ENCODE measurements around the gene NTRK3. TPM values are rescaled to one million over a fixed set of nuclear protein-coding genes. Genes with fewer than 3 reads are reported as not detected.

NTRK3 gene
- total RNA-seq, 1 experiment from 2014 or later = not detected

DNA sequence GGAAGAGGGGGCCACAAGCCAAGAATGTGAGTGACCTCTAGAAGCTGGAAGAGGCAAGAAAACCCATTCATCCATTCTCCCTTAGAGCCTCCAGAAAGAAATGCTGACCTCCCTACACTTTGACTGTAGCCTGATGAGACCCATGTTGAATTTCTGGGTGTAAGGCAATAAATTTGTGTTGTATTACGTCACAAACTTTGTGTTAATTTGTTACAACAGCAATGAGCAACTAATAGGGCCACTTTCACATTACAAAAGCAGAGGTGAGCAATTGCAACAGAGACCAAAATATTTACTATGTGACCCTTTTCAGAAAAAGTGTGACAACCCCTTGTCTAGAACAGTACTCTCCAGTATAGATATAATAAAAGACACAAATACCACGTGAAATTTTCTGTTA is 101.2 kb downstream of the NTRK3 start:
- Mint-ChIP-seq H3K36me3 (ENCODE audit: insufficient read depth, unreplicated experiment) (no peaks in the 10 kb centered on the region), H3K27ac (ENCODE audit: unreplicated experiment) (no peak overlapping the region), H3K27me3 (ENCODE audit: unreplicated experiment) (peaks cover 13% of the 10 kb centered on the region), H3K4me3 (ENCODE audit: low read depth, unreplicated experiment) (no peak overlapping the region), H3K9me3 (ENCODE audit: low read depth, unreplicated experiment) (peaks cover 3% of the 10 kb centered on the region), H3K4me1 (ENCODE audit: low read depth, unreplicated experiment) (no peaks in the 10 kb centered on the region)
- no peak for DNase-seq
- CTCF ChIA-PET = no interaction called here
- TF ChIP-seq, protein P1, sequence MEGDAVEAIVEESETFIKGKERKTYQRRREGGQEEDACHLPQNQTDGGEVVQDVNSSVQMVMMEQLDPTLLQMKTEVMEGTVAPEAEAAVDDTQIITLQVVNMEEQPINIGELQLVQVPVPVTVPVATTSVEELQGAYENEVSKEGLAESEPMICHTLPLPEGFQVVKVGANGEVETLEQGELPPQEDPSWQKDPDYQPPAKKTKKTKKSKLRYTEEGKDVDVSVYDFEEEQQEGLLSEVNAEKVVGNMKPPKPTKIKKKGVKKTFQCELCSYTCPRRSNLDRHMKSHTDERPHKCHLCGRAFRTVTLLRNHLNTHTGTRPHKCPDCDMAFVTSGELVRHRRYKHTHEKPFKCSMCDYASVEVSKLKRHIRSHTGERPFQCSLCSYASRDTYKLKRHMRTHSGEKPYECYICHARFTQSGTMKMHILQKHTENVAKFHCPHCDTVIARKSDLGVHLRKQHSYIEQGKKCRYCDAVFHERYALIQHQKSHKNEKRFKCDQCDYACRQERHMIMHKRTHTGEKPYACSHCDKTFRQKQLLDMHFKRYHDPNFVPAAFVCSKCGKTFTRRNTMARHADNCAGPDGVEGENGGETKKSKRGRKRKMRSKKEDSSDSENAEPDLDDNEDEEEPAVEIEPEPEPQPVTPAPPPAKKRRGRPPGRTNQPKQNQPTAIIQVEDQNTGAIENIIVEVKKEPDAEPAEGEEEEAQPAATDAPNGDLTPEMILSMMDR (IDR thresholded peaks at IDR 0.05; ENCODE audit: unreplicated experiment) = no peak
- BruUV-seq (replicated peaks) = no TSS peak
- intact Hi-C loops (cut with micrococcal nuclease; ENCODE audit: unreplicated experiment) = no loop called here

DNA sequence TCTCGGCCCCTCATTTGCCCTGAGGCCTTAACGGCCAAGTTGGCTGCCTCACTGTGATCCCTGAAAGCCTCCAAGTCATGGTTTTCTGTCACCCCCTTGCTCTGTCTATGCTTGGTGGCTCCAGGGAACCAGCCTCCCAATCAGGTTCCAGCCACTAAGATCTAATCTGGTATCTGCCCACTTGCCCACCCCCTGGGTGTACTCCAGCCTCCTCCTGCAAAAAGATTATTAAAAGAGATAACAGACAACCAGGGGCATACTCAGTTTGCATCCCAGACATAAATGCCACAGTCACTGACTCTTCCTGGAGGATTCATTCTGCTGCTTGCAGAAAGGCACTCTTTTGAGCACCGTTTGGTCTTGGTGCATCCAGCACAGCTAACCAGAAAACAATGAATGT is 103.9 kb downstream of the NTRK3 start:
- Mint-ChIP-seq H3K36me3 (ENCODE audit: insufficient read depth, unreplicated experiment) (no peaks in the 10 kb centered on the region), H3K4me1 (ENCODE audit: low read depth, unreplicated experiment) (no peaks in the 10 kb centered on the region), H3K27me3 (ENCODE audit: unreplicated experiment) (peaks cover 30% of the 10 kb centered on the region), H3K27ac (ENCODE audit: unreplicated experiment) (no peak overlapping the region), H3K9me3 (ENCODE audit: low read depth, unreplicated experiment) (peaks cover 3% of the 10 kb centered on the region), H3K4me3 (ENCODE audit: low read depth, unreplicated experiment) (no peak overlapping the region)
- intact Hi-C loops (cut with micrococcal nuclease; ENCODE audit: unreplicated experiment) = no loop called here
- CTCF ChIA-PET = no interaction called here
- TF ChIP-seq, protein P1 (IDR thresholded peaks at IDR 0.05; ENCODE audit: unreplicated experiment) = no peak
- no peak for DNase-seq
- no TSS peak for BruUV-seq (replicated peaks)

DNA sequence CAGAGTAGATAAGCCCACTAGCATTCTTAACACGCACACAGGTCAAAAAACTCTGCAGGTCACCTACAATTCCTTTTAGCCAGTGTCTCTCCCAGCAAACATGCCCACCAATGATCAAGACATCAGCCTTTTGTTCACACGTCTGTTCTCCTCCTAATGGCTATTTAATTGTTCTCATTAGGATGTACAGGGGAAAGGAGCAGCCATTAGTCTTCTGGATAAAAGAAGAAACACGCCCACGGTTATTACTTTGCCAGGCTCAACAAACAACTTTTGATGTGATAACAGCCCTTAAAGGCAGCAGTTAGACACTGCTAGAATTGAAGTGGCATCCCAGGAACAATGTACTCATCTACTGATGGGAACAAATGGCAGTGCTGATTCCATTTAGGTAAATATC is 108.8 kb downstream of the NTRK3 start:
- BruUV-seq (replicated peaks) = no TSS peak
- no peak overlapping the region for H3K27ac Mint-ChIP-seq (ENCODE audit: unreplicated experiment)
- H3K4me3 Mint-ChIP-seq (ENCODE audit: low read depth, unreplicated experiment) = no peak overlapping the region
- no peaks in the 10 kb centered on the region for H3K36me3 Mint-ChIP-seq (ENCODE audit: insufficient read depth, unreplicated experiment)
- H3K9me3 Mint-ChIP-seq (ENCODE audit: low read depth, unreplicated experiment) = no peaks in the 10 kb centered on the region
- H3K4me1 Mint-ChIP-seq (ENCODE audit: low read depth, unreplicated experiment) = no peaks in the 10 kb centered on the region
- CTCF ChIA-PET = no interaction called here
- intact Hi-C loops (cut with micrococcal nuclease; ENCODE audit: unreplicated experiment) = no loop called here
- H3K27me3 Mint-ChIP-seq (ENCODE audit: unreplicated experiment) = peaks cover 18% of the 10 kb centered on the region
- no peak for DNase-seq
- TF ChIP-seq, protein P1 (IDR thresholded peaks at IDR 0.05; ENCODE audit: unreplicated experiment) = no peak

DNA sequence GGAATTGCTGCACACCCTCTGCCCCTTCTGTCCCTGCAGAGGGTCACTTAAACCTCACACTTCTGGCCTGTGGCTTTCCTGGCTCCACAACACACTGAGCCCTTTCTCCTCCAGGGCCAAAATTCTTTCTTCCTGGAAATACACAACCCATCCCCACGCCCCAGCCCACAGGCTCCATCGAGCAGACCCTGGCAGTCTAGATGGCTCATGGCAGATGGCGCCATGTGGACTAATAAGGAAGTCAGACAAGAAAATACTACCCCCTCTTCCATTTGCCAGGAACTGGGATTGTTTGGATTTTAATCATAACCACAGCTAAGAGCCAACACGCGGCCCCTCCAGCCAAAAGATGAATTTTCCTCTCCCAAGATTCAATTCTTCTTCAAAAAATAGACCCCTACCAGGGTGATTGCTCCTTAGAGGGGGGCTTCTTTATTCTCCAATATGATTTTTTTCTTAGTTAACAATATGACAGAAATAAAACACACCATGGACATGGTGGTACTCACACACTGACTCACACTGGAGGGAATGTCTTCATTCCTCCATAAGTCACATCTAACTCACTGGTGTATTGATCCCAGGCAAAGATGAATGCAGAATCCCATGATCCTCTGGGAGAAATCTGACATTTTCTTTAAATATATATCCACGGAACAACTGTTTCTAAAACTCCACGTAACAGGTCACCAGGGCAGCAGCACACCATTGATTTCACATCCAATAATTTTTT is 111.5 kb downstream of the NTRK3 start:
- CTCF ChIA-PET = no interaction called here
- H3K4me1 Mint-ChIP-seq (ENCODE audit: low read depth, unreplicated experiment) = no peaks in the 10 kb centered on the region
- intact Hi-C loops (cut with micrococcal nuclease; ENCODE audit: unreplicated experiment) = no loop called here
- DNase-seq = no peak
- peaks cover 3% of the 10 kb centered on the region for H3K9me3 Mint-ChIP-seq (ENCODE audit: low read depth, unreplicated experiment)
- no peak overlapping the region for H3K27ac Mint-ChIP-seq (ENCODE audit: unreplicated experiment)
- BruUV-seq (replicated peaks) = no TSS peak
- H3K27me3 Mint-ChIP-seq (ENCODE audit: unreplicated experiment) = peaks cover 33% of the 10 kb centered on the region
- H3K4me3 Mint-ChIP-seq (ENCODE audit: low read depth, unreplicated experiment) = no peak overlapping the region
- H3K36me3 Mint-ChIP-seq (ENCODE audit: insufficient read depth, unreplicated experiment) = no peaks in the 10 kb centered on the region
- TF ChIP-seq, protein P1 (IDR thresholded peaks at IDR 0.05; ENCODE audit: unreplicated experiment) = no peak
